Right lobe of liver (tissue), 4 donors: ENCODE results near the gene MYOM3.

ENCODE experiments used
- POLR2A ChIP-seq: fragments of 450-650 bp; IDR thresholded peaks from one replicate; pipeline ENCODE4 v1.6.1; 2017; ENCODE audit warnings: antibody characterized with exemption, mild to moderate bottlenecking
- TF ChIP-seq, protein P1 (sequence below), 4 donors: fragments of 200-600 bp in 3 of 4; fragments of 450-650 bp in 1 of 4; IDR thresholded peaks; one replicate each; pipeline versions ENCODE4 v1.5.1 to v1.8.0; 2016 to 2022; ENCODE audit warnings: antibody characterized with exemption in 4 of 4, mild to moderate bottlenecking in 2 of 4
- donor health status: DM: no; HTN: no; CAD: no.
- donor health status: DM: no; HTN: no; CAD: no.
- donor health status: DM: no; HTN: yes; CAD: no.

DNA sequence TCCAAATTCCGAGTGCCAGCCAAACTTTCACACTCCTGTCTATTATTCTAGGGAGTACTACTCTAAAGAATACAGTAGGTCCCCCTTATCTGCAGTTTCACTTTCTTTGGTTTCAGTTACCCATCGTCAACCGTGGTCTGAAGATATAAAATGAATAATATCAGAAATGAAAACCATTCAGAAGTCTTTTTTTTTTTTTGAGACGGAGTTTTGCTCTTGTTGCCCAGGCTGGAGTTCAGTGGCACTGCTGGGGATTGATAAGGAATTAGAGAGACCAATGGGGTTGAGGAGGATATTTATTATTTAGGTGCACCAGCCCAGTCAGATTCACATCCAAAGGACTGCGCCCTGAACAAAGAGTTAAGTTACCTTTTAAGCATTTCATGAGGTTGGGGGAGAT, 79.0 kb downstream of the MYOM3 start:
- TF ChIP-seq, protein P1, sequence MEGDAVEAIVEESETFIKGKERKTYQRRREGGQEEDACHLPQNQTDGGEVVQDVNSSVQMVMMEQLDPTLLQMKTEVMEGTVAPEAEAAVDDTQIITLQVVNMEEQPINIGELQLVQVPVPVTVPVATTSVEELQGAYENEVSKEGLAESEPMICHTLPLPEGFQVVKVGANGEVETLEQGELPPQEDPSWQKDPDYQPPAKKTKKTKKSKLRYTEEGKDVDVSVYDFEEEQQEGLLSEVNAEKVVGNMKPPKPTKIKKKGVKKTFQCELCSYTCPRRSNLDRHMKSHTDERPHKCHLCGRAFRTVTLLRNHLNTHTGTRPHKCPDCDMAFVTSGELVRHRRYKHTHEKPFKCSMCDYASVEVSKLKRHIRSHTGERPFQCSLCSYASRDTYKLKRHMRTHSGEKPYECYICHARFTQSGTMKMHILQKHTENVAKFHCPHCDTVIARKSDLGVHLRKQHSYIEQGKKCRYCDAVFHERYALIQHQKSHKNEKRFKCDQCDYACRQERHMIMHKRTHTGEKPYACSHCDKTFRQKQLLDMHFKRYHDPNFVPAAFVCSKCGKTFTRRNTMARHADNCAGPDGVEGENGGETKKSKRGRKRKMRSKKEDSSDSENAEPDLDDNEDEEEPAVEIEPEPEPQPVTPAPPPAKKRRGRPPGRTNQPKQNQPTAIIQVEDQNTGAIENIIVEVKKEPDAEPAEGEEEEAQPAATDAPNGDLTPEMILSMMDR (IDR thresholded peaks at IDR 0.05), result no peak
- no peak for TF ChIP-seq POLR2A
